Fibroblast of the aortic adventitia (primary cell): ENCODE measurements around the gene RNF13. TPM values are rescaled to one million over a fixed set of nuclear protein-coding genes. Genes with fewer than 3 reads are reported as not detected.

ENCODE experiments used
- DNase-seq: peaks from one replicate; pipeline ENCODE4 v3.0.0-alpha.2; 2010; ENCODE audit warnings: low read depth
- H3K4me3 ChIP-seq: 2 replicates; pipeline ENCODE4 v1.5.1; 2011; ENCODE audit warnings: low read depth, mild to moderate bottlenecking, control low read depth, low read length, moderate library complexity
- CTCF ChIP-seq: IDR thresholded peaks from 2 replicates; pipeline ENCODE4 v1.5.1; 2011; ENCODE audit warnings: mild to moderate bottlenecking, low read length, control low read depth, inconsistent platforms; ENCODE audit not compliant: insufficient read depth
- total RNA-seq: library from RNA; depleted of rRNA; stranded (reverse); fragments of >200 nt; gene quantifications from 2 replicates; pipeline ENCODE4 v1.2.3, GENCODE V29; 2012; ENCODE audit warnings: low replicate concordance

The RNF13 gene
- total RNA-seq, 1 donor, result 68.8 TPM

- TF ChIP-seq CTCF, result no peak
- no peak for DNase-seq
Observed at GRCh38 chr3:149810846-149811245, 2.2 kb upstream of the RNF13 start.

GRCh38 chr3:149812165-149812605 is 830 bp upstream of the RNF13 start:
- peak overlapping the region; percentile 87 for H3K4me3 ChIP-seq
- no peak for TF ChIP-seq CTCF
- DNase-seq, result no peak

More at GRCh38 chr3:149810846-149811245, 2.2 kb upstream of the RNF13 start:
- no peak overlapping the region for H3K4me3 ChIP-seq

GRCh38 chr3:149813367-149814281 is 609 bp downstream of the RNF13 start:
- peak; percentile 51 for DNase-seq
- peak overlapping the region; percentile 87 for H3K4me3 ChIP-seq
- TF ChIP-seq CTCF, result no peak

DNA sequence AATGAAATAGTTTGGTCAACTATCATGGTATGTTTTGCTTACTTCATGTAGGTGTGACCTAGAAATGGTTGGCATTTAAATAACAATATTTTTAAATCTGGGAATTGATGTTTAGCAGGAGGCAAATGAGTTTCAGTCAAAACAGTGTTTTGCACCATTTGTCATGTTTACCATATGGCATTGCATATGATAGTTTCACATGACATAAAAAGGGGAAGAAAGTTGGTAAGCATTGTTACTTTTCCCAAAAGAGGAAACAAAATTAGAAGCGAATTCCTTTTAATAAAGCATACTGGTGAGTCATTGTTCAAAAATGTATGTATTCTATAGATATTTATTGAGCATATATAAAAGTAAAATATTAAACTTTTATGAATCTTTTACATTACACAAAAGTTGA is 2.3 kb downstream of the RNF13 start:
- no peak for DNase-seq
- peak overlapping the region; percentile 87 for H3K4me3 ChIP-seq
- no peak for TF ChIP-seq CTCF

- no peak for TF ChIP-seq CTCF
- H3K4me3 ChIP-seq, result no peak overlapping the region
- DNase-seq, result no peak
Observed at GRCh38 chr3:149815728-149816127, 2.7 kb downstream of the RNF13 start.

DNA sequence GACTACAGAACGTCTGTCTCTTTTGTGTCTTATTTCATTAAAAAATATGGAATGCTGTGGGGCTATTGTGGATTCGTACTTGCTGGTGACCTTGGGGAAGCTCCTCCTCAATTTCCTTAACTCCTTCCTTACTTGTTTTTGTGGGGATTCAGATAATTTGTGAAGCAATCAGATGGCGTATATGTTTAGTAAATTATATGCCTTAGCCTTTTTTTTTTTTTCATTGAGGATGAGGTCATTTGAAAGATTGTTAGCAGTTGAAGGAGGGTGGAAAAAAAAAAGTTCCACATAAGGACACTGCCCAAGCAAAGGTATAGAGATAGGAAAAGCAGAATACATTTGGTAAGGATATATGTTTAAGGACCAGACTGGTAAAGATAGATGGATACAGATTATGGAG is 3.3 kb downstream of the RNF13 start:
- TF ChIP-seq CTCF, result no peak
- H3K4me3 ChIP-seq, result no peak overlapping the region
- DNase-seq, result no peak
